Measurements from ENCODE around the gene MAPK12.
A peak's percentile ranks its signal among the peaks of the same experiment; 100 is the strongest.

The MAPK12 gene

DNA sequence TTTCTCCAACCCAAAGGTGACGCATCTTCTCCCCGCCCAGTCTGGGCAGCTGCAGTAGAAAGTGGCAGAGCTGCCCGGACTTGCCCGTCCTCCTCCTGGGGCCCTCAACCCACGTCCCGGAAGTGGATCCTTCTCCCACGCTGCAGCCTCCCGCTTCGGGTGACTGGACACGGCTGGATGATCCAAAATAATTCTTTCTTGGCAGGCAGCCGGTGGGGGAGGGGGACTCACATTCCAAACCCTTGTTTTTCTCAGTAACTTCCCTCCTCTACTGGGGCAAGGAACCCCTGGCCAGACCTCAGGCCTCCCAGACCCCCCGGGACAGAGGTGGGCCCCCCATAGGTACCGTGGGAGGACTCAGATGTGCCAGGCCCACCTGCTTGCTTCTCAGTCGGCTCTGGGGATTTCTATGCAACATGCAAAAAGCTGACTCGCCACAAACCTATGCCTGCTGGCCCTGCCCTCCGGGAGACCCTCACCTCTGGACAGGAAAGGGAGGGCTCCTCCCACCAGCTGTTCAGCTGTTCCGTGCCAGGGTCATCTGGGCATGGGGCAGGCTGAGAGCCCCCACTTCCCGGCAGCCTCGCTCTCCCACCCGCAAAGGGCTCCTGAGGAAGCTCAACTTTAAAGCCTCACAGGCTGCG is 44.6 kb upstream of the MAPK12 start:
- H3K9me3 ChIP-seq (ENCODE audit: control insufficient read depth in 1 of 2, low read length in 2 of 2) = no peaks in the 10 kb centered on the region
- peak overlapping the region; percentile 82 for H3K9ac ChIP-seq (ENCODE audit: low read depth in 1 of 2, low read length in 2 of 2)
- peak overlapping the region; percentile 83 to 86 for H3K4me3 ChIP-seq (ENCODE audit: low read depth in 1 of 2, low read length in 2 of 2)
- H3K27ac ChIP-seq (ENCODE audit: low read depth, low read length) = peak overlapping the region; percentile 91
- no peaks in the 10 kb centered on the region for H3K27me3 ChIP-seq (ENCODE audit: control insufficient read depth in 1 of 2, insufficient read depth in 2 of 2, low read length in 2 of 2)
- H3K36me3 ChIP-seq (ENCODE audit: control insufficient read depth in 1 of 2, insufficient read depth in 2 of 2, low read length in 2 of 2) = no peaks in the 10 kb centered on the region
- H3K4me1 ChIP-seq (ENCODE audit: control insufficient read depth in 1 of 2, insufficient read depth in 2 of 2, low read length in 2 of 2) = peaks cover 47 to 70% of the 10 kb centered on the region in 2 donors

DNA sequence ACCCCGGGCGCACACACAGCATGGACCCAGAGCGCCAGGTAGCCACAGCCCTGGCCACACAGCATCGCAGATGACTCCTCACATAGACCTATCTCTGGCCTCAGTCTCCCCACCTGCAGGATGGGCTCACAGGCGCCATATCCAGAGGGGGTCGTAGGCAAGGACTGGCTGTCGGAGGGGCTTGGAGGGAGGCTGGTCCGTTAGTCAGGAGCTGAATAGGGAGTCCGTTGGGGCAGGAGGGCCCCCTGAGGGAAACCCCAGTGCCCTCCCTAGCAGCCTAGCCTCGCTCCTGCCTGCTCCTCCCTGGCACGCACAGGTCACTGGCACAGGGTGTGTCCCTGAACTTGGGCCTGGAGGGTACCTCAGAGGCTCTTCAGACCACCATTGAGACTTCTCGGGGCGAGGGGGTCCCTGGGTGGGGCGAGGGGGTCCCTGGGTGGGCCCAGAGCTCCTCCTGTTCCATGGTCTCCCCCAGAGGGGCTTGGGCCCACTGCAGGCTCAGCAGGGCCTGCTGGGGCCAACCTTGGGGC is 44.0 kb upstream of the MAPK12 start:
- H3K9me3 ChIP-seq (ENCODE audit: control insufficient read depth in 1 of 2, low read length in 2 of 2) = no peaks in the 10 kb centered on the region
- peaks cover 53 to 76% of the 10 kb centered on the region in 2 donors for H3K4me1 ChIP-seq (ENCODE audit: control insufficient read depth in 1 of 2, insufficient read depth in 2 of 2, low read length in 2 of 2)
- H3K9ac ChIP-seq (ENCODE audit: low read depth in 1 of 2, low read length in 2 of 2) = peak overlapping the region; percentile 82
- H3K27ac ChIP-seq (ENCODE audit: low read depth, low read length) = peak overlapping the region; percentile 91
- H3K4me3 ChIP-seq (ENCODE audit: low read depth in 1 of 2, low read length in 2 of 2) = peak overlapping the region; percentile 83 to 86
- no peaks in the 10 kb centered on the region for H3K36me3 ChIP-seq (ENCODE audit: control insufficient read depth in 1 of 2, insufficient read depth in 2 of 2, low read length in 2 of 2)
- no peaks in the 10 kb centered on the region for H3K27me3 ChIP-seq (ENCODE audit: control insufficient read depth in 1 of 2, insufficient read depth in 2 of 2, low read length in 2 of 2)

DNA sequence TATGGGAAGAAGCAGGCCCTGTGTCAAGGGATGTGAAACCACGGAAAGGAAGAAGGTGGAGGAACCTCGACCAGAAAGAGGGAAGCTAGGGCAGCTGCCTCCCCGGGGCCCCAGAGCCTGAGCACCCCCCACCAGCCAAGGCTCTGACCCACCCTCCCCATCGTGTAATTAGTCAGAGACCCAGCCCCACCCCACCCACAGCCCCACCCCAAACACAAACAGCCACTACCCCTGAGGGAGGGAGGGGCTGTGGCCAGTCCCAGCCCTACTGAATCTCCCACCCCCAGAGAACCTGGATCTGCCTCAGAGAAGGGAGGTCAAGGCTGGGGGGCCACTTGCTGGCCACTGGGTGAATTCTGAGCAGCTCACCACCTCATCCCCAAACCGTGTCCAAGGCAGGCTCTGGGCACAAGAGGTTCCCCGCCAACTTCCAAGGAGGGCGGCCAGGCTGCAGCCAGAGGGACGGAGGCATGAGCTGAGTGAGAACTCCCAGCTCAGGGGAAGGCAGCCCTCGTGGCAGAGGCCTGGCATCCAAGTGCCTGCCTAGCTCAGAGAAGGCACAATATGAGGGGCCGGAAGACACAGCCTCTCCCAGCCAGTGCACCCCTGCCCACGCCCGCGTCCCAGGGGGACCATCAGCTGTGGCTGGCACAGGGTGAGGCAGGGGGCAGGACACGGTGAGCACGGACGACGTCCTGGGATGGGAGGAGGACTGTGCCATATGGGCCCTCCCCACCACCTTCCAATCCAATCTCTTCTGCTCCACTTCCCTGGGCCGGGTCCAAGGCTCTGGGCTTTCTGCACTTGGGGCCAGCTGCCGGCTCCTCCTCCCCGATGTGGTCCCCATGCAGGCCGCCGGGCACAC is 43.3 kb upstream of the MAPK12 start:
- no peaks in the 10 kb centered on the region for H3K36me3 ChIP-seq (ENCODE audit: control insufficient read depth in 1 of 2, insufficient read depth in 2 of 2, low read length in 2 of 2)
- H3K27ac ChIP-seq (ENCODE audit: low read depth, low read length) = peak overlapping the region; percentile 91
- peak overlapping the region; percentile 82 for H3K9ac ChIP-seq (ENCODE audit: low read depth in 1 of 2, low read length in 2 of 2)
- H3K27me3 ChIP-seq (ENCODE audit: control insufficient read depth in 1 of 2, insufficient read depth in 2 of 2, low read length in 2 of 2) = no peaks in the 10 kb centered on the region
- no peaks in the 10 kb centered on the region for H3K9me3 ChIP-seq (ENCODE audit: control insufficient read depth in 1 of 2, low read length in 2 of 2)
- peak overlapping the region; percentile 83 to 86 for H3K4me3 ChIP-seq (ENCODE audit: low read depth in 1 of 2, low read length in 2 of 2)
- H3K4me1 ChIP-seq (ENCODE audit: control insufficient read depth in 1 of 2, insufficient read depth in 2 of 2, low read length in 2 of 2) = peaks cover 53 to 74% of the 10 kb centered on the region in 2 donors

DNA sequence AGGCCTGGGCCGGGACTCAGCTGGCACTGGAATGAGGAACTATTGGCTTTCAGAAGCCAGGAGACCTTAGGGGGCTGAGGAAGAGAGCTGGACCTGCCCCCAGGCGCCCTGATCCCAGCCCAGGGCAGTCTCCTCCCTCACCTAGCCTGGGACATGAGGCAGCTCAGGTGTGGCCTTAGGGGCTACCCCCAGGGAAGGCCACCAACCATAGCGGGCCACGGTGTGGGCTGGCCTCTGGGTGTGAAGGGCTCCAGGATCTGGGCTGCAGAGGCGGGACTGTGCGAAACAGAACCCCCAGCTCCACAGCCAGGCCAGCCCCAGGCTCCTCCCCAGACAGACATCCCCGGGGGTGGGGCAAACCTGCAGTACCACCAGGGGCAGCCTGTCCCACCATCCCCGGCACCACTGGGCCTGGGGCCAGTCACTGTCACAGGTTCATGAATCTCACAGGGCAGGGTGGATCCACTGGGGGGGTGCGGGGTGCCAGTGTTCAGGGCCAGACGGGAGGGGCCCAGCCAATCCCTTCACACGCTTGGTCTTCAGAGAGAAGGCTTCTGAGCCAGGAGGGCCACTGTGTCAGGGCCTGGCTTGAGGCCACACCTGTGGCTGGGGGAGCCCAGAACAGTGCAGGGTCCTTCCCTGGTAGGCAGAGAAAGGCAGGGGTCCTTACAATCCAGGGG is 42.5 kb upstream of the MAPK12 start:
- Histone ChIP-seq H3K27ac (ENCODE audit: low read depth, low read length) (peak overlapping the region; percentile 91), H3K4me1 (ENCODE audit: control insufficient read depth in 1 of 2, insufficient read depth in 2 of 2, low read length in 2 of 2) (peaks cover 53 to 70% of the 10 kb centered on the region in 2 donors), H3K27me3 (ENCODE audit: control insufficient read depth in 1 of 2, insufficient read depth in 2 of 2, low read length in 2 of 2) (no peaks in the 10 kb centered on the region), H3K36me3 (ENCODE audit: control insufficient read depth in 1 of 2, insufficient read depth in 2 of 2, low read length in 2 of 2) (no peaks in the 10 kb centered on the region), H3K9ac (ENCODE audit: low read depth in 1 of 2, low read length in 2 of 2) (peak overlapping the region; percentile 43 to 56), H3K9me3 (ENCODE audit: control insufficient read depth in 1 of 2, low read length in 2 of 2) (no peaks in the 10 kb centered on the region), H3K4me3 (ENCODE audit: low read depth in 1 of 2, low read length in 2 of 2) (peak overlapping the region in 1 of 2 donors; percentile 44)

DNA sequence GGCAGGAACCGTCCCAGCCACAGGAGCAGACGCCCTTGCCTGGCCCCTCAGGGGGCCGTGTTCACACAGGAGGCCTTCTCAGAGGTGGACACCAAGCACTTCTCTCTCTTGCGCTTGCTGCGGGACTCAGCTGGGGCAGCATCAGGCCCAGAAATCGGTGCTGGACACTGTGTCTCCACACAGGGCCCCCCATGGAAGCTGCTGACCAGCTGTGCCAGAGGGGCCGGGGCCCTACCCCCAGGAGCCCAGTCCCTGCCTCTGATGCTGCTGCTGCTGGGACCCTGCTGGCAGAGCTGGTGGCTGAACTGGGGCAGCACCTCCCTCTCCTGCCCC is 42.0 kb upstream of the MAPK12 start:
- H3K9ac ChIP-seq (ENCODE audit: low read depth in 1 of 2, low read length in 2 of 2) = peak overlapping the region; percentile 43 to 56
- H3K36me3 ChIP-seq (ENCODE audit: control insufficient read depth in 1 of 2, insufficient read depth in 2 of 2, low read length in 2 of 2) = no peaks in the 10 kb centered on the region
- H3K9me3 ChIP-seq (ENCODE audit: control insufficient read depth in 1 of 2, low read length in 2 of 2) = no peaks in the 10 kb centered on the region
- peaks cover 58 to 71% of the 10 kb centered on the region in 2 donors for H3K4me1 ChIP-seq (ENCODE audit: control insufficient read depth in 1 of 2, insufficient read depth in 2 of 2, low read length in 2 of 2)
- peak overlapping the region; percentile 28 to 44 for H3K4me3 ChIP-seq (ENCODE audit: low read depth in 1 of 2, low read length in 2 of 2)
- peak overlapping the region; percentile 91 for H3K27ac ChIP-seq (ENCODE audit: low read depth, low read length)
- no peaks in the 10 kb centered on the region for H3K27me3 ChIP-seq (ENCODE audit: control insufficient read depth in 1 of 2, insufficient read depth in 2 of 2, low read length in 2 of 2)

DNA sequence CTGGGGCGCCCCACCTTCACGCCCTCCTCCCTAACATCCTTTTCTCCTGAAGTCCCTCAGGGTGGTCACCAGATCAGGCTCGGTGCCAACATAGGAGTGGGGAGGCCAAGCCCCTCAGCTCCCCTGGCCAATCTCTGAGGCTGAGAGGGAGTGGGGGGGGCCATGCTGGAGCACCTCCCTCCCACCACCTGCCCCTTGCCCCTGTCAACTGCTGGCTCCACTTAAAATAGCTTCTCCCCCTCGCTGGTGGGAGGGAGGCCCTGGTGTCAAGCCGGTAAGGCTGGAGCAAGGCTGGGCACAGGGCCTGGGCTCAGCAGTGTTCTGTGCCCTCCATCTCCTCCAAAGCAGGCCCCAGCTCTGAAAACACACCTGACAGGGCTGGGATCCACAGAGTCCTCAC is 41.1 kb upstream of the MAPK12 start:
- peak overlapping the region; percentile 32 to 56 for H3K9ac ChIP-seq (ENCODE audit: low read depth in 1 of 2, low read length in 2 of 2)
- no peaks in the 10 kb centered on the region for H3K36me3 ChIP-seq (ENCODE audit: control insufficient read depth in 1 of 2, insufficient read depth in 2 of 2, low read length in 2 of 2)
- no peak overlapping the region for H3K4me3 ChIP-seq (ENCODE audit: low read depth in 1 of 2, low read length in 2 of 2)
- no peaks in the 10 kb centered on the region for H3K9me3 ChIP-seq (ENCODE audit: control insufficient read depth in 1 of 2, low read length in 2 of 2)
- H3K4me1 ChIP-seq (ENCODE audit: control insufficient read depth in 1 of 2, insufficient read depth in 2 of 2, low read length in 2 of 2) = peaks cover 63 to 73% of the 10 kb centered on the region in 2 donors
- H3K27me3 ChIP-seq (ENCODE audit: control insufficient read depth in 1 of 2, insufficient read depth in 2 of 2, low read length in 2 of 2) = no peaks in the 10 kb centered on the region
- H3K27ac ChIP-seq (ENCODE audit: low read depth, low read length) = peak overlapping the region; percentile 49

DNA sequence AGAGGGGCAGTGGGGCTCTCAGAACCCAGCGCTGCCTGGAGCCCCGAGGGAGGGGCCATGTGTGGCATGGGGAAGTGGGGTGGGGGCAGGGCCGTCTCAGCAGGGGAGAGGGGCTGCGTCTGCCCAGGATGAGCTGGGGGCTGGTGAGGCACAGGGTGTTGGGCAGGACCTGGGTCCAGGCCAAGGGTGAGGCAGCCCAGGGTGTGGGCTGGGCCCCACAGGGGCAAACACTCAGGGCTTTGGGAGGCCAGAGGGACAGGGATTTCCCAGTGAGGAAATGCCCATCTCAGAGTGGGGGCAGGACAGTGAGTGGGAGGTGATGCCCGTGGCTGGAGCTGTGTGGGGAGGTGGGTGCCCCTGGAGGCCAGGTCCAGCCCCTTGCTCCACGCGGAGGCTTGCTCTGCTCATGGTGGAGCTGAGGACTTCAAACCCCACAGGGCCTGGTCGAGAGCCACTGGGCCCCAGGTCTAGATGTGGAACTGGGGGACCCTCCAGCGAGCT is 40.6 kb upstream of the MAPK12 start:
- Histone ChIP-seq H3K4me1 (ENCODE audit: control insufficient read depth in 1 of 2, insufficient read depth in 2 of 2, low read length in 2 of 2) (peaks cover 67 to 77% of the 10 kb centered on the region in 2 donors), H3K4me3 (ENCODE audit: low read depth in 1 of 2, low read length in 2 of 2) (peak overlapping the region in 1 of 2 donors; percentile 12), H3K36me3 (ENCODE audit: control insufficient read depth in 1 of 2, insufficient read depth in 2 of 2, low read length in 2 of 2) (no peaks in the 10 kb centered on the region), H3K9me3 (ENCODE audit: control insufficient read depth in 1 of 2, low read length in 2 of 2) (no peaks in the 10 kb centered on the region), H3K9ac (ENCODE audit: low read depth in 1 of 2, low read length in 2 of 2) (peak overlapping the region; percentile 32 to 56), H3K27me3 (ENCODE audit: control insufficient read depth in 1 of 2, insufficient read depth in 2 of 2, low read length in 2 of 2) (no peaks in the 10 kb centered on the region), H3K27ac (ENCODE audit: low read depth, low read length) (peak overlapping the region; percentile 49)

DNA sequence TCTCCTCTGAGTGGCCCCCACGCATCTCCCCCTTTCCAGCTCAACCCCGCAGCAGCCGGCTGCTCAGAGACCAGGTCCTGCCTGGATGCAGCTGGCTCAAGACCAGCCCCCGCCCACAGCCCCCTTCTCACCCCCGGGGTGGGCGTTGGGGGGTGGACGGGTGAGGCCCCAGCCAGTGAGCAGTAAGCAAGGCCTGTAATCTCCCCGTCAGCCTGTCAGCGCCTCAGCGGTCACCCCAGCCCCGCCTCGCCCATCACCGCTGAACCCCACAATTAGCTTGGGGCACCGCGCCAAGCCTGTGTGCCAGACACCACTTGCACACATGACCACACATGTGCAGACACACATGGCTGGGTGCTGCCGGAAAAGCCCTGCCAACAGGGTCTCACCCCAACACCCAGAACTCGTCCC is 40.1 kb upstream of the MAPK12 start:
- H3K27me3 ChIP-seq (ENCODE audit: control insufficient read depth in 1 of 2, insufficient read depth in 2 of 2, low read length in 2 of 2) = no peaks in the 10 kb centered on the region
- peak overlapping the region; percentile 49 for H3K27ac ChIP-seq (ENCODE audit: low read depth, low read length)
- peaks cover 72 to 82% of the 10 kb centered on the region in 2 donors for H3K4me1 ChIP-seq (ENCODE audit: control insufficient read depth in 1 of 2, insufficient read depth in 2 of 2, low read length in 2 of 2)
- H3K9ac ChIP-seq (ENCODE audit: low read depth in 1 of 2, low read length in 2 of 2) = no peak overlapping the region
- no peaks in the 10 kb centered on the region for H3K36me3 ChIP-seq (ENCODE audit: control insufficient read depth in 1 of 2, insufficient read depth in 2 of 2, low read length in 2 of 2)
- H3K9me3 ChIP-seq (ENCODE audit: control insufficient read depth in 1 of 2, low read length in 2 of 2) = no peaks in the 10 kb centered on the region
- peak overlapping the region in 1 of 2 donors; percentile 12 for H3K4me3 ChIP-seq (ENCODE audit: low read depth in 1 of 2, low read length in 2 of 2)

DNA sequence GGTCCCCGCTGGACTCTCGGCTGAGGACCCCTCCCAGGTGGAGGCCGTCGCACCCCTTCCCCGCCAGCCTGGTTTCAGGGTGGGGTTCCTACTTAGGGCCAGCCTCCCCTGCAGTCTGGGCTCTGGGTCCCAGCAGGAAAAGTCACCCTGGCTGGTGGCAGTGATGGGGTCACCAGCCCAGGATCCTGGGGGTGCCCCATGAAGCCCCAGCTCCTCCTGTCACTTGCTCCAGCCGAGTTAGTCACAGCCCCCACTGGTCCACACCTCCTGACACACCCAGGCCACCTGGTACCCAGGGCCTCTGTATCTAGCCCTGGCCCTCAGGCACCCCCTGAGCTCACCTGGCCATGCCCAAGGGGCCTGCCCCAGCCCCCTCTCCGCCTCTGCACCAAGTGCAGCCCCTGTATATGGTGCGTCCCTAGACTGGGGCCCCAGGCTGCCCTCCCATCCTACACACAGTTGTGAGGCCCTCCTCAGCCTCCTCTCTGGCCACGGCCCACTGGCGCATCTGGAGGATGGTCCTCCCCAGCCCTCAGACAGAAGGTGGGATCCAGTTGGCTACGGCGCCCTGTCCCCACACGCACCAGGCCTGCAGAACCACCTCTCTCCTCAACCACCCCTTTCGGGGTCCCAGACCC is 39.3 kb upstream of the MAPK12 start:
- Histone ChIP-seq H3K4me1 (ENCODE audit: control insufficient read depth in 1 of 2, insufficient read depth in 2 of 2, low read length in 2 of 2) (peaks cover 74 to 83% of the 10 kb centered on the region in 2 donors), H3K4me3 (ENCODE audit: low read depth in 1 of 2, low read length in 2 of 2) (peak overlapping the region in 1 of 2 donors; percentile 12), H3K9me3 (ENCODE audit: control insufficient read depth in 1 of 2, low read length in 2 of 2) (no peaks in the 10 kb centered on the region), H3K27ac (ENCODE audit: low read depth, low read length) (peak overlapping the region; percentile 22), H3K27me3 (ENCODE audit: control insufficient read depth in 1 of 2, insufficient read depth in 2 of 2, low read length in 2 of 2) (no peaks in the 10 kb centered on the region), H3K9ac (ENCODE audit: low read depth in 1 of 2, low read length in 2 of 2) (peak overlapping the region in 1 of 2 donors; percentile 25), H3K36me3 (ENCODE audit: control insufficient read depth in 1 of 2, insufficient read depth in 2 of 2, low read length in 2 of 2) (no peaks in the 10 kb centered on the region)

Measured in duodenal mucosa (tissue), 2 donors.